Right ventricle myocardium superior (tissue), 1 donor: ENCODE data around the gene FZD10. TPM values are rescaled to one million over a fixed set of nuclear protein-coding genes. Genes with fewer than 3 reads are reported as not detected.

Source experiments
- ATAC-seq: fragments of 200-7000 bp; cut with Tn5 transposase; one replicate; pipeline ENCODE4 v1.9.1; 2020; ENCODE audit warnings: mild to moderate bottlenecking; ENCODE audit not compliant: poor library complexity
- DNase-seq: peaks from one replicate; pipeline ENCODE4 v3.0.0-alpha.2; 2020
- intact Hi-C: fragments of 100-400 bp; cut with DNase I; formaldehyde crosslinking; loops from one replicate; pipeline ENCODE4 v1.11.2; 2022
- total RNA-seq: library from RNA; stranded (reverse); fragmentation: NEBNext Ultra II Directional; extraction: Animal tissue kit (Norgen Biotek cat#: 25700); gene quantifications from one replicate; pipeline ENCODE4 v1.2.1, GENCODE V29; 2021
- donor health status: DM: no; HTN: yes; CAD: no; lungs with severe emphysema.

The FZD10 gene
- total RNA-seq, 1 donor from 2014 or later: not detected

DNA sequence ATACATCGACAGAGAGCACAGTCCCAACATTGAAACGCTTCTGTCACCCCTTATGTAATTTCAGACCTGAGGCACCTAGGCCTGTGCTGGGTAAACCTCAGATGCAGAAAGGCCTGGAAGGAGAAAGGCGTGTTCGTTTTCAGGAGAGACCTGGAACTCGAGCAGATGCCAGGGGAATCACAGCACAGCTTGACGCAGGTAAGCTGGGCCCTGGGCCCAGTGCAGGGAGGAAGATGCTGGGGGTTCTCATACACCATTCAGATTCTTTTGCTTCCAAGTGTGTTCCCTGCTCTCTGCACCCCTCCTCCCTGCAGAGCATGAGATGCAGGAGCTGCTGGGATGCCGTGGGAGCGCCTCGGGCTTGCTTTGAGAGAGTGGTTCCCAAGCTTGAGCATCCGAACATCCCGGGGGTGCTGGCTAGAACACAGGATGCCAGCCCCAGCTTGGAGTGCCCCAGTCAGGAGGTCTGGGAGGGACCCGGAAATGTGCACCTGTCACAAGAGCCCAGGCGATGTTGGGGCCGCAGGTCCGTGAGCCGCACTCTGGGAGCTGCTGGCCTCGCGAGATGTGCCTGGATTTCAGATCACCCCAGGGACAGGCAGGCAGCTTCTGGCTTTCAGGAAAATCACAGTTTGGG lies 35.9 kb downstream of the FZD10 start:
- intact Hi-C loops: no loop called here
- DNase-seq (no peak), ATAC-seq (no peak)

DNA sequence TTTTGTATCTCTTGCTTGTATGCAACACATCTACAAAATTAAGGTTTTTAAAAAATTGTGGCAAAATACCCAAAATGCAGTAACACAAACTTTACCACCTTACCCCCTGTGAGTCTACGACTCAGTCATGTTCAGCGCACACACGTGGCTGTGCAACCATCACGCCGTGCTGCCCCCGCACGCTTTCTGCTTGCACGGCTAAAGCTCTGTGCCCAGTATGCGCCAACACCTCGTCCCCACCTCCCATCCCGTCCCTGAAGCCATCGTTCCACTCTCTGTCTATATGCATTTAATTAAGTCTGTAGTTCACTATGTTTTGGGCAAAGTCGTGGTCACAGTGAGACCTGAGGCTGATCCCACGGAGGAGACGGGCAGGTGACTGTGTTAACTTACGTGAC lies 36.4 kb downstream of the FZD10 start:
- ATAC-seq: no peak
- intact Hi-C loops: no loop called here
- no peak for DNase-seq

- ATAC-seq: no peak
- intact Hi-C loops: no loop called here
- no peak for DNase-seq
These were observed 37.5 kb downstream of the FZD10 start for GRCh38 chr12:130199581-130200390.

DNA sequence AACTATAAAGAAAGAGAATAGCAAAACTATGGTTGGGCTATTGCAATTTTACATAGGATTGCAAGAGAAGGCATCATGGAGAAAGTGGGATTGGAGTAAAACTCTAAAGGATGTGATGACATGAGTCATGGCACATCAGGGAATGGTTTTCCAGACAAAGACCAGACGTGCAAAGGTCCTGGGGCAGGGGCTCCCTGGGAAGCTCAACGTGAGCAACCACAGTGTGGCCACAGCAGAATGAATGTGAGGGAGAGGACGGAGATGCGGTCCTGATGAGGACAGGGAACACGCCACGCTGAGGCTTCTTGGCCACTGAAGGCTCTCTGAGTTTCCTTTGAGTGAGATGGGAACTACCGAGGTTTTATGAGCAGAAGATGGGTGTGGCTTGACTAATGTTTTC lies 38.2 kb downstream of the FZD10 start:
- intact Hi-C loops: no loop called here
- DNase-seq (no peak), ATAC-seq (no peak)

GRCh38 chr12:130201037-130201436 lies 38.8 kb downstream of the FZD10 start:
- no peak for ATAC-seq
- intact Hi-C loops: no loop called here
- no peak for DNase-seq

DNA sequence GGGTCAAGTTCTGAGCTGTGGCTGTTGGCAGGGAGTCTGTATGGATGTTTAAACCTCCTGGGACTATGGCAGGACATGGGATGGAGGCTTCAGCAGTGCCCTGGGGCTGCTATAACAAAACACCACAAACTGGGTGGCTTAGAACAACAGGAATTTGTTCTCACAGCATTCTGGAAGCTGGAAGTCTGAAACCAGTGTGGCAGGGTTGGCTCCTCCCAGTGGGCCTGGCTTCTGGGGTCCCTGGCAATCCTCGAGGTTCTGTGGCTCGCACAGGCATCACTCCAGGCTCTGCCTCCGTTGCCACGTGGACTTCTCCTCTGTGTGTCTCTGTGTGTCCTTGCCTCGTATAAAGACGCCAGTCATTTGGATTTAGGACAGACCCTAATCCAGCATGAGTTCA lies 39.9 kb downstream of the FZD10 start:
- ATAC-seq: no peak
- no peak for DNase-seq
- intact Hi-C loops: no loop called here

GRCh38 chr12:130203151-130203550 lies 40.9 kb downstream of the FZD10 start:
- DNase-seq: no peak
- ATAC-seq: no peak
- intact Hi-C loops: no loop called here

DNA sequence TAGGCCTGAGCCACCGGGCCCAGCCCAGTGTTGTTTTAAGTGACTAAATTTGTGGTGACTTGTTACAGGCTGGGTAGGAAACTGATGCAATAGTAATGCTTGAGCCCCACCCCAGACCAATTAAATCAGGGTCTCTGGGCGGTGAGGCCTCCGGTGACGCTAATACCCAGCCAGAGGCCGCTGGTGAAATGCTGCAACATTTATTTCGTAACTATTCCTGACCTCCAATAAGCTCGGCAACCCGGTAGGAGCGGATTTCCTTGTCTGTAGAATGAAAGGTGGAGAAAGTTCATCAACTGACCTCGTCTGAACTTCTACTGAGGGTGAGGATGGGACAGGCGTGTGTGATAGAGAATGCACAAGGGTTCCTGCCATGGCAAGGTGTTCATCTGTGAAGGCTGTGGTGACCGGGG lies 42.3 kb downstream of the FZD10 start:
- ATAC-seq: no peak
- intact Hi-C loops: no loop called here
- DNase-seq: no peak

DNA sequence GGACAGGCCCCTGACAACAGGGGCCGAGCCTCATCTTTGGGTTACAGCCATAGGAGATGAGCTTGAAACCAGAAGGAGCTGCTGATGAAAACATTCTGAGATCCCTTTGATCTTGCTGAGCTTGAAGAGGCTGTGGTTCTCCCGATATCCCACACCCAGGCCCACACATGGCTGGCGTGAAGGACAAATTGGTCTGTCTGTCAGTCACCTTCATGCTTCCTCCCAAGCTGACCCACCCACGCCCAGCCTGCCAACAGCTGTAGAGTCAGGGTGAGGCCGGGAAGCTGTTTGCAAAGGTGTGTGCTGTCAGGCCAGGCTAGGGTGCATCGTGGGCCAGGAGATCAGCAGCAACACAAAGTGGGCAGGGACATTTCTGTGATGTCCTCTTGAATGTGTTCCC lies 43.2 kb downstream of the FZD10 start:
- DNase-seq (no peak), ATAC-seq (no peak)
- intact Hi-C loops: no loop called here

GRCh38 chr12:130212384-130212989 lies 50.2 kb downstream of the FZD10 start:
- no peak for ATAC-seq

GRCh38 chr12:130213249-130213648 lies 51.0 kb downstream of the FZD10 start:
- no peak for DNase-seq
- no peak for ATAC-seq
- intact Hi-C loops: no loop called here

More at GRCh38 chr12:130212384-130212989, 50.2 kb downstream of the FZD10 start:
- intact Hi-C loops: no loop called here
- DNase-seq: no peak

DNA sequence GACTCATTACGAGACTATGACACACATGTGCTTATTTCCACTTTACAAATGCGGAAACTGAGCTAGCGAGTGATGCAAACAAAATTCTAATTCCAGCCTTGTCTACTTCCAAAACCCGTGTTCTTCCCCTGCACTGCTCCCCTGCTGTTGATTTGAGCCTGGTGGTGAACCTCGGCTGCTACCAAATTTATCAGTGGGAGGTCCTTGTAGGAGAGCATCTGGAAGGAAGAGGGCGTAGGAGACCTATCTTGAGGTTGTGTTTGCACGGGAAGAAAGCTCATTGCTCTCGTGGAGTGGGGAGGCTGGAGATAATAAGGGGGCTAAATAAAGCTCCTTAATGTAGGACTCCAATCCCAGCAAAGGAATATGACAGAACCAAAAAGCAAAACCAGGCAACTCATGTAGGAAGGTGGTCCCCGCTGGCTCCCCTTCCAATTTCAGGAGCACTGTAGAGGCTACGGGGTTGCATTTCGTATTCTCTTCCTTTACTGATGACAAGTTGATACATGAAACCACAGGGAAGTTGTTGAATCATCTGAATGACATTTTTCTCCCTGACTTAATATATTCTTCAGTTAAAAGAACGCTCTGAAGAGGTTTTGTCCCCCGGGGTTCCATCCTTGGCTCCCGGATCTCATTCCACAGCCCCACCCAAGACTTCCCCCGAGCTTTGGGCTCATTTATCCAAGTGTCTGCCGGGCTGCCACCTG lies 52.6 kb downstream of the FZD10 start:
- intact Hi-C loops: no loop called here
- no peak for ATAC-seq
- DNase-seq: no peak

Other genes starting within 250 kb of the FZD10 start
- gene PIWIL1, start 175.4 kb downstream of the FZD10 start, total RNA-seq: not detected